K562 (cell line): ENCODE results near the gene EEF1A1. TPM values are rescaled to one million over a fixed set of nuclear protein-coding genes. Genes with fewer than 3 reads are reported as not detected.

Experiments used
- CREM ChIP-seq: IDR thresholded peaks from 2 replicates; pipeline ENCODE4 v1.6.1; 2014; ENCODE audit warnings: antibody characterized with exemption, low read depth
- ETS1 ChIP-seq: conservative IDR thresholded peaks from 2 replicates; pipeline ENCODE4 v1.6.1; 2011; ENCODE audit warnings: low read depth, mild to moderate bottlenecking, low read length; ENCODE audit not compliant: control insufficient read depth
- ETS2 ChIP-seq: IDR thresholded peaks from 2 replicates; pipeline ENCODE4 v1.6.1; 2016; ENCODE audit warnings: borderline replicate concordance, missing genetic modification characterization, mild to moderate bottlenecking, moderate library complexity, missing compliant biosample characterization; ENCODE audit not compliant: poor library complexity, severe bottlenecking
- GTF2F1 ChIP-seq: IDR thresholded peaks from 2 replicates; pipeline ENCODE4 v1.6.1; 2011; ENCODE audit warnings: low read depth, low read length, improper control_type of control experiment
- HIVEP1 ChIP-seq: fragments of 250-450 bp; sonication (Bioruptor Pico); IDR thresholded peaks from 2 replicates; pipeline ENCODE4 v1.4.0; 2020; ENCODE audit warnings: mild to moderate bottlenecking
- NR3C1 ChIP-seq: sonication (generic); formaldehyde crosslinking; IDR thresholded peaks from 2 replicates; pipeline ENCODE4 v1.8.1; 2022; ENCODE audit warnings: missing genetic modification reagents
- RFX7 ChIP-seq: fragments of 250-450 bp; sonication (Bioruptor Pico); IDR thresholded peaks from 2 replicates; pipeline ENCODE4 v1.5.1; 2021; ENCODE audit warnings: mild to moderate bottlenecking
- YY1 ChIP-seq, 3 experiments: IDR thresholded peaks; 2 replicates each; pipeline ENCODE4 v1.6.1; 2011; ENCODE audit warnings: low read length in 2 of 3, mild to moderate bottlenecking in 2 of 3, moderate library complexity in 2 of 3, borderline replicate concordance in 1 of 3, control low read depth in 1 of 3, low read depth in 1 of 3; ENCODE audit not compliant: insufficient read depth in 3 of 3, insufficient replicate concordance in 2 of 3, control insufficient read depth in 1 of 3, insufficient read length in 1 of 3; ENCODE audit errors: extremely low read depth in 1 of 3
- ZBTB40 ChIP-seq, 2 experiments: fragments of 450-650 bp in 1 of 2; sonication (generic) in 1 of 2; formaldehyde crosslinking in 1 of 2; IDR thresholded peaks; 2 replicates each; pipeline versions ENCODE4 v1.7.1 to v1.9.0; 2016 to 2022; ENCODE audit warnings: inconsistent platforms in 1 of 2, mild to moderate bottlenecking in 1 of 2, missing genetic modification reagents in 1 of 2
- ZBTB5 ChIP-seq: fragments of 450-650 bp; IDR thresholded peaks from 2 replicates; pipeline ENCODE4 v1.6.1; 2017; ENCODE audit warnings: antibody characterized with exemption
- ZKSCAN3 ChIP-seq: fragments of 250-450 bp; sonication (Bioruptor Pico); IDR thresholded peaks from 2 replicates; pipeline ENCODE4 v1.4.0; 2020
- ZNF217 ChIP-seq: sonication (generic); formaldehyde crosslinking; IDR thresholded peaks from 2 replicates; pipeline ENCODE4 v1.8.0; 2022; ENCODE audit warnings: mild to moderate bottlenecking, missing genetic modification reagents
- ZNF778 ChIP-seq: fragments of 450-650 bp; formaldehyde crosslinking; IDR thresholded peaks from 2 replicates; pipeline ENCODE4 v1.4.0; 2020; ENCODE audit warnings: mild to moderate bottlenecking, moderate library complexity
- polyA plus RNA-seq, 8 experiments: library from polyadenylated mRNA; depleted of rRNA in 4 of 8; stranded (reverse) in 5 of 8; unstranded in 3 of 8; fragments of >200 nt; fragmentation: Nextera tagmentation in 2 of 8; fragmentation: Illumina TruSeq in 1 of 8; extraction: Ambion mirVana in 2 of 8; extraction: Trizol in 1 of 8; gene quantifications; 2 replicates each; pipeline versions ENCODE4 v1.2.1 to v1.2.3, GENCODE V29; 2011 to 2014; ENCODE audit warnings: inconsistent platforms in 1 of 8, missing spikeins in 1 of 8
- total RNA-seq, 7 experiments: library from RNA; depleted of rRNA in 6 of 7; stranded (reverse); fragments of >200 nt in 6 of 7; fragmentation: Illumina TruSeq in 2 of 7; extraction: Trizol in 2 of 7; gene quantifications; 2 replicates each; pipeline versions ENCODE4 v1.2.1 to v1.2.3, GENCODE V29; 2011 to 2021; ENCODE audit warnings: low replicate concordance in 1 of 7
- TF ChIP-seq, protein P1 (sequence below): fragments of 450-650 bp; formaldehyde crosslinking; IDR thresholded peaks from 2 replicates; pipeline ENCODE4 v1.4.0; 2020; ENCODE audit warnings: mild to moderate bottlenecking

The EEF1A1 gene
- total and polyA plus RNA-seq, 9 of the 15 experiments (the other 6 are each of a cell fraction or from before 2014, with no cell fraction given) = 6,453 to 17,323 (median 11,082) TPM

- no peak for TF ChIP-seq ZBTB40 (IDR thresholded peaks at IDR 0.05)
- TF ChIP-seq ZBTB40 (CRISPR knock-in tag; IDR thresholded peaks at IDR 0.05) = no peak; the same call in 1 of the 2 replicates
- TF ChIP-seq NR3C1 (CRISPR knock-in tag) = no peak
- 0 out of 2 replicates have a peak, but pooled peaks have one; percentile 12 for TF ChIP-seq ETS1
- TF ChIP-seq ZKSCAN3 (CRISPR knock-in tag) = no peak
- no peak for TF ChIP-seq GTF2F1
- no peak for TF ChIP-seq CREM
- TF ChIP-seq ZBTB5 = no peak
- TF ChIP-seq HIVEP1 (CRISPR knock-in tag) = no peak
- peak in 1 of 3 experiments; percentile 78 for TF ChIP-seq YY1 (IDR thresholded peaks at IDR 0.05; ENCODE audit: borderline replicate concordance in 1 of 3, control insufficient read depth in 1 of 3, extremely low read depth in 1 of 3, insufficient read depth in 3 of 3, insufficient read length in 1 of 3, insufficient replicate concordance in 2 of 3, low read depth in 1 of 3, low read length in 2 of 3)
- no peak for TF ChIP-seq ZNF217 (CRISPR knock-in tag)
- TF ChIP-seq, protein P1, sequence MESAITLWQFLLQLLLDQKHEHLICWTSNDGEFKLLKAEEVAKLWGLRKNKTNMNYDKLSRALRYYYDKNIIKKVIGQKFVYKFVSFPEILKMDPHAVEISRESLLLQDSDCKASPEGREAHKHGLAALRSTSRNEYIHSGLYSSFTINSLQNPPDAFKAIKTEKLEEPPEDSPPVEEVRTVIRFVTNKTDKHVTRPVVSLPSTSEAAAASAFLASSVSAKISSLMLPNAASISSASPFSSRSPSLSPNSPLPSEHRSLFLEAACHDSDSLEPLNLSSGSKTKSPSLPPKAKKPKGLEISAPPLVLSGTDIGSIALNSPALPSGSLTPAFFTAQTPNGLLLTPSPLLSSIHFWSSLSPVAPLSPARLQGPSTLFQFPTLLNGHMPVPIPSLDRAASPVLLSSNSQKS = no peak
- TF ChIP-seq ETS2 (tag) = no peak
- peak; percentile 8; the same call in 1 of the 2 replicates for TF ChIP-seq RFX7 (CRISPR knock-in tag)
- TF ChIP-seq ZNF778 (CRISPR knock-in tag) = no peak
These were observed 6.1 kb downstream of the EEF1A1 start (continued) for GRCh38 chr6:73514746-73515110.
